Measurements from ENCODE around the gene LRBA. TPM values are rescaled to one million over a fixed set of nuclear protein-coding genes. Genes with fewer than 3 reads are reported as not detected.

LRBA gene
- total RNA-seq, 4 donors from 2014 or later, result 8.5 to 18.0 (median 11.9) TPM

GRCh38 chr4:151012820-151013219, 2.3 kb downstream of the LRBA start:
- H3K9me3 ChIP-seq, result no peaks in the 10 kb centered on the region
- H3K36me3 ChIP-seq, result no peaks in the 10 kb centered on the region
- ATAC-seq (no peak), DNase-seq (no peak)
- H3K4me1 ChIP-seq, result peaks cover 18% of the 10 kb centered on the region in 2 donors
- H3K27ac ChIP-seq, result no peak overlapping the region
- intact Hi-C loops (cut with DNase I; ENCODE audit: low total_unique reads), result loop anchor here (10.0 kb wide), 2 partner anchors 312 to 1772 kb away; partner anchors contain the start of gene SH3D19
- TF ChIP-seq CTCF (IDR thresholded peaks at IDR 0.05 in 4 of 5, conservative IDR thresholded peaks at IDR 0.05 in 1 of 5), result no peak
- no peak for TF ChIP-seq POLR2A (IDR thresholded peaks at IDR 0.05)
- no peak overlapping the region for H3K4me3 ChIP-seq
- in situ Hi-C loops (cut with MboI; ENCODE audit: low sequenced_read_pairs in 4 of 4), result no loop called here
- H3K27me3 ChIP-seq, result no peaks in the 10 kb centered on the region

GRCh38 chr4:151012376-151012775, 2.7 kb downstream of the LRBA start:
- H3K27me3 ChIP-seq, result no peaks in the 10 kb centered on the region
- peaks cover 18% of the 10 kb centered on the region in 2 donors for H3K4me1 ChIP-seq
- TF ChIP-seq CTCF (IDR thresholded peaks at IDR 0.05 in 4 of 5, conservative IDR thresholded peaks at IDR 0.05 in 1 of 5) (no peak), POLR2A (IDR thresholded peaks at IDR 0.05) (no peak)
- no peaks in the 10 kb centered on the region for H3K36me3 ChIP-seq
- no peaks in the 10 kb centered on the region for H3K9me3 ChIP-seq
- no peak overlapping the region for H3K4me3 ChIP-seq
- intact Hi-C loops (cut with DNase I; ENCODE audit: low total_unique reads) (loop anchor here (10.0 kb wide), 2 partner anchors 312 to 1772 kb away; partner anchors contain the start of gene SH3D19), in situ Hi-C loops (cut with MboI; ENCODE audit: low sequenced_read_pairs in 4 of 4) (no loop called here)
- no peak overlapping the region for H3K27ac ChIP-seq
- no peak for ATAC-seq
- DNase-seq, result no peak

GRCh38 chr4:151004222-151004621, 10.9 kb downstream of the LRBA start:
- Histone ChIP-seq H3K36me3 (no peaks in the 10 kb centered on the region), H3K27ac (no peak overlapping the region), H3K4me1 (no peaks in the 10 kb centered on the region), H3K27me3 (no peaks in the 10 kb centered on the region), H3K9me3 (no peaks in the 10 kb centered on the region), H3K4me3 (no peak overlapping the region)
- intact Hi-C loops (cut with DNase I; ENCODE audit: low total_unique reads) (no loop called here), in situ Hi-C loops (cut with MboI; ENCODE audit: low sequenced_read_pairs in 4 of 4) (no loop called here)
- ATAC-seq (no peak), DNase-seq (no peak)
- no peak for TF ChIP-seq POLR2A (IDR thresholded peaks at IDR 0.05)
- no peak for TF ChIP-seq CTCF (IDR thresholded peaks at IDR 0.05 in 4 of 5, conservative IDR thresholded peaks at IDR 0.05 in 1 of 5)

GRCh38 chr4:151000747-151001429, 14.2 kb downstream of the LRBA start:
- no peak overlapping the region for H3K4me3 ChIP-seq
- ATAC-seq (no peak), DNase-seq (no peak)
- H3K36me3 ChIP-seq, result no peaks in the 10 kb centered on the region
- no peaks in the 10 kb centered on the region for H3K9me3 ChIP-seq
- no peak overlapping the region for H3K27ac ChIP-seq
- no peaks in the 10 kb centered on the region for H3K27me3 ChIP-seq
- no peaks in the 10 kb centered on the region for H3K4me1 ChIP-seq
- intact Hi-C loops (cut with DNase I; ENCODE audit: low total_unique reads), result no loop called here
- TF ChIP-seq POLR2A (IDR thresholded peaks at IDR 0.05) (no peak), CTCF (IDR thresholded peaks at IDR 0.05 in 4 of 5, conservative IDR thresholded peaks at IDR 0.05 in 1 of 5) (no peak)
- in situ Hi-C loops (cut with MboI; ENCODE audit: low sequenced_read_pairs in 4 of 4), result no loop called here

All from gastrocnemius medialis (tissue), 4 donors.